ENCODE measurements around the gene CST7. TPM values are rescaled to one million over a fixed set of nuclear protein-coding genes. Genes with fewer than 3 reads are reported as not detected.
"Not testable (repeated sequence)": the region's sequence is repeated elsewhere in the genome, so short reads cannot be mapped to it uniquely, and the experiment has no call there.

CST7 gene
- polyA plus RNA-seq, 1 of the 3 experiments (the other 2 are of a cell fraction): 0.07 TPM

DNA sequence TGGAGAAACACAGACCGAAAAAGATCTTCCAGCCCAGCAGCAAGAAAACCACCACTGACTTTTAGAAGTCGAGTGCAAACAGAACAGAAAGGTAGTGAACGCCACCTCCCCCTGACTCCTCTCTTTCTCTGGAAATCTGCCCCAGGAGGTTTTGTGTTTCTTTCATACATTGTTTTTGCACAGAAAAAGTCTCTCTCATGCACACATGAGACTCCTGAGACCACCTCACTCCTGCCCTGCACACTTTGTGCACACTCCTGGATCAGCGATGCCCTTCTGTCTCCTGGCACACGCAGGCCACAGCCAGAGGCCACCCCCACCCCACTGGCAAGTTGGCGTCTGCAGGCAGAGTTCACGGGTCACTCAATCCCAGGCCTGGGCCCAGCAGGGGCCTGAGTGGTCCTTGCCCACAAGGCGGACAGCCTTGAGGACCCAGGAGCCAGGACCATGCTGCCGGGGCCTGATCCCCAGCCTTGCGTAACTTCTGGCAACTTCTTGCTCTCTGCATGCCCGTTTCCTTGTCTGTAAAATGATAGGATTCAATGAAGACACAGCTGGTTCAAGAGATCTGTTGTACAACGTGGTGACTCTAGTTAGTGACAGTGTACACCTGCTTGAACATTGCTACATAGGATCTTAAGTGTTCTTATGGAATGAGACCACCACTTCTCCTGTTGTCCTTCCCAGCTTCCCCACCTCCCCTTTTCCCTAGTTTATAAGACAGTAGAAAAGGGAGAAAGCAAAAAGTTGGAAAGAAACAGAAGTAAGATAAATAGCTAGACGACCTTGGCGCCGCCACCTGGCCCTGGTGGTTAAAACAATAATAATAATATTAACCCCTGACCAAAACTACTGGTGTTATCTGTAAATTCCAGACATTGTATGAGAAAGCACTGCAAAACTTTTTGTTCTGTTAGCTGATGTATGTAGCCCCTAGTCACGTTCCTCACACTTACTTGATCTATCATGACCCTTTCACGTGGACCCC lies 30.2 kb upstream of the CST7 start:
- H3K27me3 ChIP-seq (ENCODE audit: insufficient read depth): no peaks in the 10 kb centered on the region
- no peak overlapping the region for H2AFZ ChIP-seq (ENCODE audit: low read depth)
- POLR2A ChIA-PET: no interaction called here
- no peaks in the 10 kb centered on the region for H3K36me3 ChIP-seq (replicated peaks in 1 of 2; ENCODE audit: control insufficient read depth in 1 of 2, insufficient read depth in 2 of 2, low read length in 1 of 2)
- no peaks in the 10 kb centered on the region for H3F3A ChIP-seq (replicated peaks; ENCODE audit: insufficient read depth)
- no peak overlapping the region; a peak in 1 of 4 replicates for H3K4me3 ChIP-seq (ENCODE audit: low read depth in 2 of 2, low read length in 1 of 2)
- no peaks in the 10 kb centered on the region for H3K9me3 ChIP-seq
- no peak overlapping the region for H3K27ac ChIP-seq (ENCODE audit: low read depth in 2 of 2, low read length in 1 of 2)
- H3K4me2 ChIP-seq: no peak overlapping the region
- CTCF ChIA-PET: interaction anchor here (0.6 to 3.5 kb wide), 37 partner anchors 10 to 981 kb away, joined by 3 to 43 read pairs (median 4); no protein-coding TSS in a partner anchor
- no peaks in the 10 kb centered on the region for H4K20me1 ChIP-seq (ENCODE audit: insufficient read depth)
- 29% methylated on average over 17 of the region's 17 CpGs for WGBS (ENCODE audit: low lambda C conversion rate)
- DNase-seq: no peak
- TF ChIP-seq SIN3A (IDR thresholded peaks at IDR 0.05; ENCODE audit: borderline replicate concordance, low read depth, low read length) (no peak), YY1 (IDR thresholded peaks at IDR 0.05; ENCODE audit: low read depth) (no peak), RAD21 (IDR thresholded peaks at IDR 0.05; ENCODE audit: low read length) (no peak), TEAD4 (IDR thresholded peaks at IDR 0.05; ENCODE audit: borderline replicate concordance, insufficient read depth) (no peak), POLR2AphosphoS5 (IDR thresholded peaks at IDR 0.05; ENCODE audit: low read depth, low read length) (no peak), MEF2A (IDR thresholded peaks at IDR 0.05; ENCODE audit: borderline replicate concordance, low read depth) (no peak), FOXM1 (IDR thresholded peaks at IDR 0.05; ENCODE audit: low read depth) (no peak), SMC3 (IDR thresholded peaks at IDR 0.05; ENCODE audit: low read depth, low read length) (no peak), GABPA (IDR thresholded peaks at IDR 0.05; ENCODE audit: low read depth) (no peak), RXRA (IDR thresholded peaks at IDR 0.05; ENCODE audit: borderline replicate concordance, low read depth) (no peak), MXI1 (IDR thresholded peaks at IDR 0.05; ENCODE audit: low read depth, low read length) (no peak), USF2 (IDR thresholded peaks at IDR 0.05; ENCODE audit: borderline replicate concordance, low read depth, low read length) (no peak), FOSL2 (IDR thresholded peaks at IDR 0.05; ENCODE audit: borderline replicate concordance, low read depth) (no peak), RFX5 (IDR thresholded peaks at IDR 0.05; ENCODE audit: low read length) (no peak), JUND (IDR thresholded peaks at IDR 0.05) (no peak)
- TF ChIP-seq, protein P1, sequence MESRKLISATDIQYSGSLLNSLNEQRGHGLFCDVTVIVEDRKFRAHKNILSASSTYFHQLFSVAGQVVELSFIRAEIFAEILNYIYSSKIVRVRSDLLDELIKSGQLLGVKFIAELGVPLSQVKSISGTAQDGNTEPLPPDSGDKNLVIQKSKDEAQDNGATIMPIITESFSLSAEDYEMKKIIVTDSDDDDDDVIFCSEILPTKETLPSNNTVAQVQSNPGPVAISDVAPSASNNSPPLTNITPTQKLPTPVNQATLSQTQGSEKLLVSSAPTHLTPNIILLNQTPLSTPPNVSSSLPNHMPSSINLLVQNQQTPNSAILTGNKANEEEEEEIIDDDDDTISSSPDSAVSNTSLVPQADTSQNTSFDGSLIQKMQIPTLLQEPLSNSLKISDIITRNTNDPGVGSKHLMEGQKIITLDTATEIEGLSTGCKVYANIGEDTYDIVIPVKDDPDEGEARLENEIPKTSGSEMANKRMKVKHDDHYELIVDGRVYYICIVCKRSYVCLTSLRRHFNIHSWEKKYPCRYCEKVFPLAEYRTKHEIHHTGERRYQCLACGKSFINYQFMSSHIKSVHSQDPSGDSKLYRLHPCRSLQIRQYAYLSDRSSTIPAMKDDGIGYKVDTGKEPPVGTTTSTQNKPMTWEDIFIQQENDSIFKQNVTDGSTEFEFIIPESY (IDR thresholded peaks at IDR 0.05; ENCODE audit: borderline replicate concordance, low read depth): no peak
- TF ChIP-seq, protein P2, sequence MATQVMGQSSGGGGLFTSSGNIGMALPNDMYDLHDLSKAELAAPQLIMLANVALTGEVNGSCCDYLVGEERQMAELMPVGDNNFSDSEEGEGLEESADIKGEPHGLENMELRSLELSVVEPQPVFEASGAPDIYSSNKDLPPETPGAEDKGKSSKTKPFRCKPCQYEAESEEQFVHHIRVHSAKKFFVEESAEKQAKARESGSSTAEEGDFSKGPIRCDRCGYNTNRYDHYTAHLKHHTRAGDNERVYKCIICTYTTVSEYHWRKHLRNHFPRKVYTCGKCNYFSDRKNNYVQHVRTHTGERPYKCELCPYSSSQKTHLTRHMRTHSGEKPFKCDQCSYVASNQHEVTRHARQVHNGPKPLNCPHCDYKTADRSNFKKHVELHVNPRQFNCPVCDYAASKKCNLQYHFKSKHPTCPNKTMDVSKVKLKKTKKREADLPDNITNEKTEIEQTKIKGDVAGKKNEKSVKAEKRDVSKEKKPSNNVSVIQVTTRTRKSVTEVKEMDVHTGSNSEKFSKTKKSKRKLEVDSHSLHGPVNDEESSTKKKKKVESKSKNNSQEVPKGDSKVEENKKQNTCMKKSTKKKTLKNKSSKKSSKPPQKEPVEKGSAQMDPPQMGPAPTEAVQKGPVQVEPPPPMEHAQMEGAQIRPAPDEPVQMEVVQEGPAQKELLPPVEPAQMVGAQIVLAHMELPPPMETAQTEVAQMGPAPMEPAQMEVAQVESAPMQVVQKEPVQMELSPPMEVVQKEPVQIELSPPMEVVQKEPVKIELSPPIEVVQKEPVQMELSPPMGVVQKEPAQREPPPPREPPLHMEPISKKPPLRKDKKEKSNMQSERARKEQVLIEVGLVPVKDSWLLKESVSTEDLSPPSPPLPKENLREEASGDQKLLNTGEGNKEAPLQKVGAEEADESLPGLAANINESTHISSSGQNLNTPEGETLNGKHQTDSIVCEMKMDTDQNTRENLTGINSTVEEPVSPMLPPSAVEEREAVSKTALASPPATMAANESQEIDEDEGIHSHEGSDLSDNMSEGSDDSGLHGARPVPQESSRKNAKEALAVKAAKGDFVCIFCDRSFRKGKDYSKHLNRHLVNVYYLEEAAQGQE (IDR thresholded peaks at IDR 0.05; ENCODE audit: low read depth, low read length): no peak
- no peak overlapping the region for H3K9ac ChIP-seq
- no peaks in the 10 kb centered on the region for H3K9me2 ChIP-seq
- no peaks in the 10 kb centered on the region for H3K79me2 ChIP-seq (ENCODE audit: insufficient read depth)
- no peaks in the 10 kb centered on the region for H3K4me1 ChIP-seq (ENCODE audit: control insufficient read depth in 1 of 2, insufficient read depth in 2 of 2, low read depth in 1 of 2, low read length in 1 of 2)

GRCh38 chr20:24919665-24920064 lies 29.4 kb upstream of the CST7 start:
- H3K4me2 ChIP-seq; H3K27ac ChIP-seq (ENCODE audit: low read depth in 2 of 2, low read length in 1 of 2); H3K9ac ChIP-seq; H3F3A ChIP-seq (replicated peaks; ENCODE audit: insufficient read depth); H4K20me1 ChIP-seq (ENCODE audit: insufficient read depth); H3K27me3 ChIP-seq (ENCODE audit: insufficient read depth); H3K4me1 ChIP-seq (ENCODE audit: control insufficient read depth in 1 of 2, insufficient read depth in 2 of 2, low read depth in 1 of 2, low read length in 1 of 2); POLR2A ChIA-PET; DNase-seq; H3K79me2 ChIP-seq (ENCODE audit: insufficient read depth); H3K4me3 ChIP-seq (ENCODE audit: low read depth in 2 of 2, low read length in 1 of 2); H2AFZ ChIP-seq (ENCODE audit: low read depth); H3K36me3 ChIP-seq (replicated peaks in 1 of 2; ENCODE audit: control insufficient read depth in 1 of 2, insufficient read depth in 2 of 2, low read length in 1 of 2); H3K9me3 ChIP-seq; H3K9me2 ChIP-seq: not testable (repeated sequence)
- CTCF ChIA-PET: interaction anchor here (0.6 to 1.8 kb wide), 5 partner anchors 12 to 982 kb away, joined by 3 to 7 read pairs (median 4); no protein-coding TSS in a partner anchor
- 49% methylated on average over 12 of the region's 15 CpGs for WGBS (ENCODE audit: low lambda C conversion rate)

Data from SK-N-SH (cell line).